ENCODE results near the gene ZBTB32. TPM values are rescaled to one million over a fixed set of nuclear protein-coding genes. Genes with fewer than 3 reads are reported as not detected.

ZBTB32 gene
- total and polyA plus RNA-seq, 2 experiments from 2014 or later: 0.65 TPM; not detected in 1

- Mint-ChIP-seq H3K27me3 (ENCODE audit: insufficient read depth, low read depth, poor library complexity) (peaks cover 11% of the 10 kb centered on the region), H3K36me3 (ENCODE audit: low read depth) (peaks cover 73% of the 10 kb centered on the region), H3K9me3 (no peaks in the 10 kb centered on the region; the same call in 2 of the 3 replicates), H3K4me1 (no peaks in the 10 kb centered on the region), H3K27ac (no peak overlapping the region), H3K4me3 (no peak overlapping the region)
- no peak for DNase-seq (ENCODE audit: low spot score)
- H2AFZ ChIP-seq: no peak overlapping the region
- ATAC-seq: no peak
- H3K27ac ChIP-seq (ENCODE audit: low read depth): no peak overlapping the region
- H4K20me1 ChIP-seq (replicated peaks; ENCODE audit: insufficient read depth): peaks cover 5% of the 10 kb centered on the region
- no peaks in the 10 kb centered on the region for H3K79me2 ChIP-seq (replicated peaks; ENCODE audit: insufficient read depth)
- H3K36me3 ChIP-seq (ENCODE audit: insufficient read depth): peaks cover 21% of the 10 kb centered on the region; the same call in 1 of the 2 replicates
- H3K4me1 ChIP-seq (ENCODE audit: insufficient read depth): no peaks in the 10 kb centered on the region
- no peak overlapping the region for H3K4me3 ChIP-seq
- TF ChIP-seq JUNB (IDR thresholded peaks at IDR 0.05; ENCODE audit: unreplicated experiment): no peak
- TF ChIP-seq EZH2phosphoT487 (IDR thresholded peaks at IDR 0.05; ENCODE audit: unreplicated experiment): no peak
- TF ChIP-seq, protein P1, sequence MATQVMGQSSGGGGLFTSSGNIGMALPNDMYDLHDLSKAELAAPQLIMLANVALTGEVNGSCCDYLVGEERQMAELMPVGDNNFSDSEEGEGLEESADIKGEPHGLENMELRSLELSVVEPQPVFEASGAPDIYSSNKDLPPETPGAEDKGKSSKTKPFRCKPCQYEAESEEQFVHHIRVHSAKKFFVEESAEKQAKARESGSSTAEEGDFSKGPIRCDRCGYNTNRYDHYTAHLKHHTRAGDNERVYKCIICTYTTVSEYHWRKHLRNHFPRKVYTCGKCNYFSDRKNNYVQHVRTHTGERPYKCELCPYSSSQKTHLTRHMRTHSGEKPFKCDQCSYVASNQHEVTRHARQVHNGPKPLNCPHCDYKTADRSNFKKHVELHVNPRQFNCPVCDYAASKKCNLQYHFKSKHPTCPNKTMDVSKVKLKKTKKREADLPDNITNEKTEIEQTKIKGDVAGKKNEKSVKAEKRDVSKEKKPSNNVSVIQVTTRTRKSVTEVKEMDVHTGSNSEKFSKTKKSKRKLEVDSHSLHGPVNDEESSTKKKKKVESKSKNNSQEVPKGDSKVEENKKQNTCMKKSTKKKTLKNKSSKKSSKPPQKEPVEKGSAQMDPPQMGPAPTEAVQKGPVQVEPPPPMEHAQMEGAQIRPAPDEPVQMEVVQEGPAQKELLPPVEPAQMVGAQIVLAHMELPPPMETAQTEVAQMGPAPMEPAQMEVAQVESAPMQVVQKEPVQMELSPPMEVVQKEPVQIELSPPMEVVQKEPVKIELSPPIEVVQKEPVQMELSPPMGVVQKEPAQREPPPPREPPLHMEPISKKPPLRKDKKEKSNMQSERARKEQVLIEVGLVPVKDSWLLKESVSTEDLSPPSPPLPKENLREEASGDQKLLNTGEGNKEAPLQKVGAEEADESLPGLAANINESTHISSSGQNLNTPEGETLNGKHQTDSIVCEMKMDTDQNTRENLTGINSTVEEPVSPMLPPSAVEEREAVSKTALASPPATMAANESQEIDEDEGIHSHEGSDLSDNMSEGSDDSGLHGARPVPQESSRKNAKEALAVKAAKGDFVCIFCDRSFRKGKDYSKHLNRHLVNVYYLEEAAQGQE (IDR thresholded peaks at IDR 0.05; ENCODE audit: unreplicated experiment): no peak
- no peak for TF ChIP-seq ZNF114 (CRISPR knock-in tag; IDR thresholded peaks at IDR 0.05)
- no peak for TF ChIP-seq CTCF (conservative IDR thresholded peaks at IDR 0.05; ENCODE audit: low read depth in 2 of 2)
- TF ChIP-seq CREB1 (CRISPR knock-in tag; IDR thresholded peaks at IDR 0.05; ENCODE audit: low read depth): no peak
- TF ChIP-seq POLR2AphosphoS5 (IDR thresholded peaks at IDR 0.05; ENCODE audit: low read depth): no peak
- TF ChIP-seq, protein P2, sequence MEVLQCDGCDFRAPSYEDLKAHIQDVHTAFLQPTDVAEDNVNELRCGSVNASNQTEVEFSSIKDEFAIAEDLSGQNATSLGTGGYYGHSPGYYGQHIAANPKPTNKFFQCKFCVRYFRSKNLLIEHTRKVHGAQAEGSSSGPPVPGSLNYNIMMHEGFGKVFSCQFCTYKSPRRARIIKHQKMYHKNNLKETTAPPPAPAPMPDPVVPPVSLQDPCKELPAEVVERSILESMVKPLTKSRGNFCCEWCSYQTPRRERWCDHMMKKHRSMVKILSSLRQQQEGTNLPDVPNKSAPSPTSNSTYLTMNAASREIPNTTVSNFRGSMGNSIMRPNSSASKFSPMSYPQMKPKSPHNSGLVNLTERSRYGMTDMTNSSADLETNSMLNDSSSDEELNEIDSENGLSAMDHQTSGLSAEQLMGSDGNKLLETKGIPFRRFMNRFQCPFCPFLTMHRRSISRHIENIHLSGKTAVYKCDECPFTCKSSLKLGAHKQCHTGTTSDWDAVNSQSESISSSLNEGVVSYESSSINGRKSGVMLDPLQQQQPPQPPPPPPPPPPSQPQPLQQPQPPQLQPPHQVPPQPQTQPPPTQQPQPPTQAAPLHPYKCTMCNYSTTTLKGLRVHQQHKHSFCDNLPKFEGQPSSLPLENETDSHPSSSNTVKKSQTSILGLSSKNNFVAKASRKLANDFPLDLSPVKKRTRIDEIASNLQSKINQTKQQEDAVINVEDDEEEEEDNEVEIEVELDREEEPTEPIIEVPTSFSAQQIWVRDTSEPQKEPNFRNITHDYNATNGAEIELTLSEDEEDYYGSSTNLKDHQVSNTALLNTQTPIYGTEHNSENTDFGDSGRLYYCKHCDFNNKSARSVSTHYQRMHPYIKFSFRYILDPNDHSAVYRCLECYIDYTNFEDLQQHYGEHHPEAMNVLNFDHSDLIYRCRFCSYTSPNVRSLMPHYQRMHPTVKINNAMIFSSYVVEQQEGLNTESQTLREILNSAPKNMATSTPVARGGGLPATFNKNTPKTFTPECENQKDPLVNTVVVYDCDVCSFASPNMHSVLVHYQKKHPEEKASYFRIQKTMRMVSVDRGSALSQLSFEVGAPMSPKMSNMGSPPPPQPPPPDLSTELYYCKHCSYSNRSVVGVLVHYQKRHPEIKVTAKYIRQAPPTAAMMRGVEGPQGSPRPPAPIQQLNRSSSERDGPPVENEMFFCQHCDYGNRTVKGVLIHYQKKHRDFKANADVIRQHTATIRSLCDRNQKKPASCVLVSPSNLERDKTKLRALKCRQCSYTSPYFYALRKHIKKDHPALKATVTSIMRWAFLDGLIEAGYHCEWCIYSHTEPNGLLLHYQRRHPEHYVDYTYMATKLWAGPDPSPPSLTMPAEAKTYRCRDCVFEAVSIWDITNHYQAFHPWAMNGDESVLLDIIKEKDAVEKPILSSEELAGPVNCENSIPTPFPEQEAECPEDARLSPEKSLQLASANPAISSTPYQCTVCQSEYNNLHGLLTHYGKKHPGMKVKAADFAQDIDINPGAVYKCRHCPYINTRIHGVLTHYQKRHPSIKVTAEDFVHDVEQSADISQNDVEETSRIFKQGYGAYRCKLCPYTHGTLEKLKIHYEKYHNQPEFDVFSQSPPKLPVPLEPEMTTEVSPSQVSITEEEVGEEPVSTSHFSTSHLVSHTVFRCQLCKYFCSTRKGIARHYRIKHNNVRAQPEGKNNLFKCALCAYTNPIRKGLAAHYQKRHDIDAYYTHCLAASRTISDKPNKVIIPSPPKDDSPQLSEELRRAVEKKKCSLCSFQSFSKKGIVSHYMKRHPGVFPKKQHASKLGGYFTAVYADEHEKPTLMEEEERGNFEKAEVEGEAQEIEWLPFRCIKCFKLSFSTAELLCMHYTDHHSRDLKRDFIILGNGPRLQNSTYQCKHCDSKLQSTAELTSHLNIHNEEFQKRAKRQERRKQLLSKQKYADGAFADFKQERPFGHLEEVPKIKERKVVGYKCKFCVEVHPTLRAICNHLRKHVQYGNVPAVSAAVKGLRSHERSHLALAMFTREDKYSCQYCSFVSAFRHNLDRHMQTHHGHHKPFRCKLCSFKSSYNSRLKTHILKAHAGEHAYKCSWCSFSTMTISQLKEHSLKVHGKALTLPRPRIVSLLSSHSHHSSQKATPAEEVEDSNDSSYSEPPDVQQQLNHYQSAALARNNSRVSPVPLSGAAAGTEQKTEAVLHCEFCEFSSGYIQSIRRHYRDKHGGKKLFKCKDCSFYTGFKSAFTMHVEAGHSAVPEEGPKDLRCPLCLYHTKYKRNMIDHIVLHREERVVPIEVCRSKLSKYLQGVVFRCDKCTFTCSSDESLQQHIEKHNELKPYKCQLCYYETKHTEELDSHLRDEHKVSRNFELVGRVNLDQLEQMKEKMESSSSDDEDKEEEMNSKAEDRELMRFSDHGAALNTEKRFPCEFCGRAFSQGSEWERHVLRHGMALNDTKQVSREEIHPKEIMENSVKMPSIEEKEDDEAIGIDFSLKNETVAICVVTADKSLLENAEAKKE (CRISPR knock-in tag; IDR thresholded peaks at IDR 0.05): no peak
- TF ChIP-seq ETS1 (IDR thresholded peaks at IDR 0.05): no peak
- TF ChIP-seq STAT1 (IDR thresholded peaks at IDR 0.05; ENCODE audit: unreplicated experiment): no peak
- TF ChIP-seq NANOG (IDR thresholded peaks at IDR 0.05; ENCODE audit: borderline replicate concordance): no peak
- no peak for TF ChIP-seq ZNF331 (CRISPR knock-in tag; IDR thresholded peaks at IDR 0.05; ENCODE audit: low read depth)
- no peak for TF ChIP-seq EZH2 (IDR thresholded peaks at IDR 0.05; ENCODE audit: low read depth, unreplicated experiment)
- no peaks in the 10 kb centered on the region for H3F3A ChIP-seq (replicated peaks; ENCODE audit: low read depth)
- H3K27me3 ChIP-seq (ENCODE audit: insufficient read depth): no peaks in the 10 kb centered on the region
- no peaks in the 10 kb centered on the region for H3K9me2 ChIP-seq (ENCODE audit: insufficient read depth)
- H3K4me2 ChIP-seq: no peak overlapping the region
Measured at GRCh38 chr19:35729763-35730162, 25.4 kb downstream of the ZBTB32 start.
